H1 (cell line): Measurements from ENCODE around the gene ASB16.

Experiments
- CTCF ChIP-seq, 3 experiments: IDR thresholded peaks; 1 replicate in 2 of 3; 2 replicates in 1 of 3; pipeline versions ENCODE4 v1.5.1 to v1.6.1; 2011; ENCODE audit warnings: low read length in 3 of 3, mild to moderate bottlenecking in 3 of 3, inconsistent platforms in 2 of 3, low read depth in 1 of 3, moderate library complexity in 1 of 3; ENCODE audit not compliant: insufficient read depth in 1 of 3; ENCODE audit errors: control extremely low read depth in 1 of 3
- HDAC2 ChIP-seq, 2 experiments: fragments of 300-600 bp in 1 of 2; sonication (generic) in 1 of 2; IDR thresholded peaks; 2 replicates each; pipeline ENCODE4 v1.6.1; 2011 to 2012; ENCODE audit warnings: low read depth in 2 of 2, low read length in 2 of 2, mild to moderate bottlenecking in 2 of 2, moderate library complexity in 2 of 2, borderline replicate concordance in 1 of 2, inconsistent platforms in 1 of 2
- POLR2A ChIP-seq, 2 experiments: IDR thresholded peaks; 1 replicate in 1 of 2; 2 replicates in 1 of 2; pipeline ENCODE4 v1.6.1; 2011; ENCODE audit warnings: low read depth in 2 of 2, low read length in 2 of 2, mild to moderate bottlenecking in 2 of 2; ENCODE audit errors: control extremely low read depth in 1 of 2
- RXRA ChIP-seq: IDR thresholded peaks from 2 replicates; pipeline ENCODE4 v1.6.1; 2011; ENCODE audit warnings: low read depth, mild to moderate bottlenecking, low read length, moderate library complexity; ENCODE audit not compliant: insufficient read depth
- ZNF274 ChIP-seq: IDR thresholded peaks from 2 replicates; pipeline ENCODE4 v1.7.0; 2012; ENCODE audit warnings: low read length, borderline replicate concordance; ENCODE audit errors: extremely low read depth

- no peak for TF ChIP-seq RXRA
- TF ChIP-seq POLR2A (IDR thresholded peaks at IDR 0.05; ENCODE audit: control extremely low read depth in 1 of 2, low read depth in 2 of 2, low read length in 2 of 2), result no peak
- TF ChIP-seq HDAC2 (IDR thresholded peaks at IDR 0.05; ENCODE audit: borderline replicate concordance in 1 of 2, low read depth in 2 of 2, low read length in 2 of 2), result no peak
- no peak for TF ChIP-seq CTCF (IDR thresholded peaks at IDR 0.05; ENCODE audit: control extremely low read depth in 1 of 3, insufficient read depth in 1 of 3, low read depth in 1 of 3, low read length in 3 of 3)
- no peak for TF ChIP-seq ZNF274
These were observed 48.3 kb upstream of the ASB16 start for GRCh38 chr17:44121997-44122815.
